IPS-20b (cell line): ENCODE results near the gene ANKDD1B.
A peak's percentile ranks its signal among the peaks of the same experiment; 100 is the strongest.
"Not testable (repeated sequence)": the region's sequence is repeated elsewhere in the genome, so short reads cannot be mapped to it uniquely, and the experiment has no call there.

Experiments
- H3K27ac ChIP-seq: one replicate; pipeline ENCODE4 v1.5.1; 2013; ENCODE audit warnings: low read length
- H3K27me3 ChIP-seq: 2 replicates; pipeline ENCODE4 v1.6.1; 2013; ENCODE audit warnings: mild to moderate bottlenecking, low read length, inconsistent platforms; ENCODE audit not compliant: insufficient read depth
- H3K36me3 ChIP-seq: 2 replicates; pipeline ENCODE4 v1.6.1; 2013; ENCODE audit warnings: low read depth, mild to moderate bottlenecking, inconsistent platforms, low read length, moderate library complexity; ENCODE audit not compliant: insufficient read depth
- H3K4me1 ChIP-seq: 2 replicates; pipeline ENCODE4 v1.6.1; 2013; ENCODE audit warnings: mild to moderate bottlenecking, control low read depth, inconsistent platforms, low read length, moderate library complexity; ENCODE audit not compliant: insufficient read depth
- H3K4me3 ChIP-seq: 2 replicates; pipeline ENCODE4 v1.5.1; 2013; ENCODE audit warnings: mild to moderate bottlenecking, low read length, inconsistent platforms
- H3K9ac ChIP-seq: 2 replicates; pipeline ENCODE4 v1.6.1; 2013; ENCODE audit warnings: low read depth, mild to moderate bottlenecking, inconsistent platforms, low read length, moderate library complexity
- H3K9me3 ChIP-seq: 2 replicates; pipeline ENCODE4 v1.6.1; 2013; ENCODE audit warnings: mild to moderate bottlenecking, low read depth, low read length, inconsistent platforms; ENCODE audit not compliant: insufficient read depth

ANKDD1B gene

DNA sequence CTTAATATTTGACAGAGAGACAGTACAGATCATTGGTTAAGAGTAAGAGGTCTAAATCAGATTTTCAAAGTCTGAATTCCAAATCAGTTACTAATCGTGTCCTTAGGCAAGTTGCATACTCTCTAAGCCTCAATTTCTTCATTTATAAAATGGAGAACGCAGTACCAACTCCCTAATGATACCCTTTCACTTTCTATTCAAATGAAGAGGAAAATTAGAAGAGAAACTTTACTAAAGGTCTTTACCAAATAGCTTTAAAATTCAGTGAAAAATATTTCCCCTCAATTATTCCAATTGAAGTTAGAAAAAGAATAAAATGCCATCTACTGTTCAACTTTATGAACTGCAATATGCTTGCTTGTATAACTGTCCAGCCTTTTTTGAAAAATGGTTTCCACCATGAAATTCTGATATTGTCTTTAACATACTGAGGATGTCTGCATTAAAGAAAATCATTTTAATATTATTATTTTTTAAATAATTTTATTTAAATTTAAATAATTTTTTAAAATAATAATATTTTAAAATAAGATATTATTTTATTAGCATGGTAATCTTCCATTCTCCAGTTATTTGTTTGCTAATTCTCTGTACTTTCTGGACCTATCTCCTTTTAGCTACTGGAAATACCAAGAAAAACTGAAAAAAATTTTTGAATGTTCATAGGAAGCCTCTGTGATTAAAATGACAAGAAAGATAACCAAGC lies 70.0 kb downstream of the ANKDD1B start:
- H3K9ac ChIP-seq = no peak overlapping the region

DNA sequence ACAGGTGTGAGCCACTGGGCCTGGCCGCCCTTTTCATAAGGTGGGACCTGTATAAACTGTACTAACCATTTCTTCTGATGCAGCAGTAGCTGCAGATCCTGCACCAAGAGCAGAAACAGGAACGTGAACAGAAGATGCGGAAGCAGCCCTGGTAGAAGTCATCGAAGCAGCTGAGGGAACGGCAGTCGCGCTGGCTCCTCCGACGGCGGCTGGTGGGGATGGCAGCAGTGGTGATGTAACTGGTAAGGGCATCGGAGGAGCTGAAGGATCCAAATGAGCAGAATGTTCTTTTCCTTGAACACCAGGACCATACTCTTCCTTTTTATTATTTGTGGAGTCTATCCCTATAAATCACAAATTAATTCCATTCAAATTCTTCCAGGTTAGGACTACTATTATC lies 73.9 kb downstream of the ANKDD1B start:
- Histone ChIP-seq H3K36me3 (peaks cover 36% of the 10 kb centered on the region), H3K27me3 (no peaks in the 10 kb centered on the region), H3K4me1 (no peaks in the 10 kb centered on the region; the same call in 1 of the 2 replicates), H3K9ac (no peak overlapping the region), H3K9me3 (no peaks in the 10 kb centered on the region), H3K27ac (no peak overlapping the region), H3K4me3 (no peak overlapping the region)

More for the DNA sequence above, 70.0 kb downstream of the ANKDD1B start:
- no peaks in the 10 kb centered on the region; the same call in 1 of the 2 replicates for H3K4me1 ChIP-seq
- H3K9me3 ChIP-seq = no peaks in the 10 kb centered on the region
- no peak overlapping the region for H3K27ac ChIP-seq
- peaks cover 12% of the 10 kb centered on the region; the same call in 1 of the 2 replicates for H3K36me3 ChIP-seq
- no peaks in the 10 kb centered on the region for H3K27me3 ChIP-seq
- no peak overlapping the region for H3K4me3 ChIP-seq

DNA sequence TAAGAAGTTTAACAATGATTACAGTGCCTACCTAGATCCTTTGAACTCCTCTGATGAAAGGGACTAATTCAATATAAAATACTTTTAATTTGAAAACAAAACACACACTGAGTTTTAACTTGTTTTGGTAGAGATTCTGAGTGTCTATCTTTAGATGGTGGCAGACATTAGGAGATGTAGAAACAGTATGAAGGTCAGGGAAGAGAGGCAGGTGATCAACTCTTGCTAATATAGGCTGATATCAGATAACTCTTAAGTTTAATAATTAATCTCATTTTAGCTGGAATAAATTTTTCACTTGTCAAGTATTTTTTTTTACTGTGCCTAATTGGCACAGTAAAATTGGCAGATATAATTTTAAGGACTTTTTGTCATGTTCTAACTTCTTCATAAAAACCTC lies 75.2 kb downstream of the ANKDD1B start:
- Histone ChIP-seq H3K27ac (no peak overlapping the region), H3K9ac (no peak overlapping the region), H3K4me3 (no peak overlapping the region), H3K9me3 (no peaks in the 10 kb centered on the region), H3K27me3 (no peaks in the 10 kb centered on the region), H3K36me3 (peaks cover 47% of the 10 kb centered on the region), H3K4me1 (no peaks in the 10 kb centered on the region)

DNA sequence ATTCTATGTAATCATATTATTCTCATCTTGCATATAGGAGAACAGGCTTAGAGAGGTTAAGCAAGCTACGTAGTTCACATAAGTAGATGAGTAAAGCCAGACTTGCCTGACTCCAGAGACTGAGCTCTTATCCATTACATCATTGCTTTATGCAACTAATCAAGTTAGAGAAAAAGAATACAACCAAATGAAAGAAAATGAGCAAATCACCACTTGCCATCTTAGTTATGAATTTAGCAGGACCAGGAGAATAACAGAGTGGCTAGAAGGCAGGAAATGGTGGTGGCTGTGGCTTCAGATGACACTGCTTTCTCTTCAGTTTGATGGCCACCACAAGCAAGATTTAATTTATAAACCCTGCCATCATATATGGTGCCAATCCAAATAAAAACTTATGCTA lies 79.4 kb downstream of the ANKDD1B start:
- Histone ChIP-seq H3K9me3 (no peaks in the 10 kb centered on the region), H3K9ac (no peak overlapping the region), H3K27me3 (no peaks in the 10 kb centered on the region), H3K27ac (no peak overlapping the region), H3K4me3 (no peak overlapping the region), H3K36me3 (peaks cover 58% of the 10 kb centered on the region), H3K4me1 (no peaks in the 10 kb centered on the region)

GRCh38 chr5:75694781-75695180 lies 83.5 kb downstream of the ANKDD1B start:
- Histone ChIP-seq H3K9ac (no peak overlapping the region), H3K27me3 (no peaks in the 10 kb centered on the region), H3K4me1 (no peaks in the 10 kb centered on the region), H3K4me3 (no peak overlapping the region), H3K27ac (no peak overlapping the region), H3K36me3 (peaks cover 35% of the 10 kb centered on the region), H3K9me3 (no peaks in the 10 kb centered on the region)

DNA sequence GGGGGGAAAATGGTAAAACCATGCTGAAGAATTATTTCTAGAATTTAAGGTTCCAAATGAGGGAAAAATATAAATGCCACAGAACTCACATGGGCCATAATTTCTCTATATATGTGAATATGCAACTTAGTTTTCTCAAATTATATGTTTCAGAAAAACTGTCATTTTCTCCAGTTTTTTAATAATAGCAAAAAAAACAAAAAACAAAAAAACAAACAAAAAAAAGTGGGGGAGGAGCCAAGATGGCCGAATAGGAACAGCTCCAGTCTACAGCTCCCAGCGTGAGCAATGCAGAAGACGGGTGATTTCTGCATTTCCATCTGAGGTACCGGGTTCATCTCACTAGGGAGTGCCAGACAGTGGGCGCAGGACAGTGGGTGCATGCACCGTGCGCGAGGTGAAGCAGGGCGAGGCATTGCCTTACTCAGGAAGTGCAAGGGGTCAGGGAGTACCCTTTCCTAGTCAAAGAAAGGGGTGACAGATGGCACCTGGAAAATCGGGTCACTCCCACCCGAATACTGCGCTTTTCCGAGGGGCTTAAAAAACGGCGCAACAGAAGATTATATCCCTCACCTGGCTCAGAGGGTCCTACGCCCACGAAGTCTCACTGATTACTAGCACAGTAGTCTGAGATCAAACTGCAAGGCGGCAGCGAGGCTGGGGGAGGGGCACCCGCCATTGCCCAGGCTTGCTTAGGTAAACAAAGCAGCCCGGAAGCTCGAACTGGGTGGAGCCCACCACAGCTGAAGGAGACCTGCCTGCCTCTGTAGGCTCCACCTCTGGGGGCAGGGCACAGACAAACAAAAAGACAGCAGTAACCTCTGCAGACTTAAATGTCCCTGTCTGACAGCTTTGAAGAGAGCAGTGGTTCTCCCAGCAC lies 84.5 kb downstream of the ANKDD1B start:
- Histone ChIP-seq H3K27ac (peak overlapping the region; percentile 47), H3K36me3 (peaks cover 27% of the 10 kb centered on the region)
- not testable (repeated sequence) for H3K9me3 ChIP-seq, H3K4me3 ChIP-seq, H3K9ac ChIP-seq, H3K27me3 ChIP-seq, H3K4me1 ChIP-seq

- no peak overlapping the region for H3K9ac ChIP-seq
Observed at GRCh38 chr5:75701856-75702255, 90.6 kb downstream of the ANKDD1B start.

GRCh38 chr5:75706016-75706415 lies 94.8 kb downstream of the ANKDD1B start:
- Histone ChIP-seq H3K9me3 (no peaks in the 10 kb centered on the region), H3K4me3 (no peak overlapping the region), H3K27me3 (no peaks in the 10 kb centered on the region), H3K36me3 (peaks cover 48% of the 10 kb centered on the region), H3K4me1 (no peaks in the 10 kb centered on the region), H3K9ac (no peak overlapping the region), H3K27ac (no peak overlapping the region)

More at GRCh38 chr5:75701856-75702255, 90.6 kb downstream of the ANKDD1B start:
- Histone ChIP-seq H3K9me3 (no peaks in the 10 kb centered on the region), H3K36me3 (peaks cover 26% of the 10 kb centered on the region), H3K4me3 (no peak overlapping the region), H3K27ac (no peak overlapping the region), H3K4me1 (no peaks in the 10 kb centered on the region), H3K27me3 (no peaks in the 10 kb centered on the region)

- Histone ChIP-seq H3K27ac (no peak overlapping the region), H3K9ac (no peak overlapping the region), H3K4me1 (no peaks in the 10 kb centered on the region), H3K4me3 (no peak overlapping the region), H3K27me3 (no peaks in the 10 kb centered on the region), H3K9me3 (no peaks in the 10 kb centered on the region), H3K36me3 (peaks cover 46% of the 10 kb centered on the region)
Observed at GRCh38 chr5:75706775-75707174, 95.5 kb downstream of the ANKDD1B start.

DNA sequence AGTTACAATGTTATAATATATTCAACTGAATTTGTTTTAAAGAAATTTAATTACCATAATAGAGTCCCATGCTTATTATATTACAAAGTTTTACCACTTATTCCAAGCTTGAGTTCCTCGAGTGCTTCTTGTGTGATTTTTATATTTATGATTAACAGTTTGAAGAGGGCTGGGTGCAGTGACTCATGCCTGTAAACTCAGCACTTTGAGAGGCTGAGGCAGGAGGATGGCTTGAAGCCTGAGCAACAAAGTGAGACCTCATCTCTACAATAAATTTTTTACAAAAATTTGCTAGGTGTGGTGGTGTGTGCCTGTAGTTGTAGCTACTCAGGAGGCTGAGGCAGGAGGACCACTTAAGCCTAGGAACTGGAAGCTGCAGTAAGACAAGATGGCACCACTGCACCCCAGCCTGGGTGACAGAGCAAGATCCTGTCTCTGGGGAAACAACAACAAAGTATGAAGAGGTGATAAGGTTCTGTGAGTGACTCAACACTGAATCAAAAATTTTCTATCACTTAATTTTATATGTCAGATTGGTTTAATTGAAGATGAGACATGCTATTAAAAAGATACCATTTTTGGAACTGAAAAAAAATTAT lies 96.8 kb downstream of the ANKDD1B start:
- no peaks in the 10 kb centered on the region for H3K4me1 ChIP-seq
- no peak overlapping the region for H3K4me3 ChIP-seq
- no peaks in the 10 kb centered on the region for H3K9me3 ChIP-seq
- H3K9ac ChIP-seq = no peak overlapping the region
- no peak overlapping the region for H3K27ac ChIP-seq
- peaks cover 40% of the 10 kb centered on the region for H3K36me3 ChIP-seq
- H3K27me3 ChIP-seq = no peaks in the 10 kb centered on the region

GRCh38 chr5:75710637-75711036 lies 99.4 kb downstream of the ANKDD1B start:
- Histone ChIP-seq H3K4me3 (no peak overlapping the region), H3K36me3 (peaks cover 35% of the 10 kb centered on the region), H3K27ac (no peak overlapping the region), H3K27me3 (no peaks in the 10 kb centered on the region), H3K9me3 (no peaks in the 10 kb centered on the region), H3K4me1 (no peaks in the 10 kb centered on the region), H3K9ac (no peak overlapping the region)
